MM.1S (cell line): ENCODE measurements around the gene CHST15.

Experiments
- DNase-seq: peaks from one replicate; pipeline ENCODE4 v3.0.0-alpha.2; 2015
- H2AFZ ChIP-seq: fragments of 300-600 bp; sonication (generic); 2 replicates; pipeline ENCODE4 v1.6.0; 2016; ENCODE audit warnings: antibody characterized with exemption, low read length
- H3F3A ChIP-seq: fragments of 300-600 bp; sonication (generic); 2 replicates; pipeline ENCODE4 v1.6.1; 2016; ENCODE audit warnings: mild to moderate bottlenecking, antibody characterized with exemption, low read length, moderate library complexity, mixed read lengths; ENCODE audit not compliant: insufficient read depth
- H3K27ac ChIP-seq: fragments of 300-600 bp; sonication (generic); 2 replicates; pipeline ENCODE4 v1.5.1; 2016; ENCODE audit warnings: mild to moderate bottlenecking, low read length
- H3K27me3 ChIP-seq: fragments of 300-600 bp; sonication (generic); replicated peaks from 2 replicates; pipeline ENCODE4 v1.6.0; 2016; ENCODE audit warnings: low read length; ENCODE audit not compliant: insufficient read depth
- H3K36me3 ChIP-seq: fragments of 300-600 bp; sonication (generic); replicated peaks from 2 replicates; pipeline ENCODE4 v1.6.1; 2016; ENCODE audit warnings: mild to moderate bottlenecking, low read length, mixed read lengths; ENCODE audit not compliant: insufficient read depth
- H3K4me1 ChIP-seq: fragments of 300-600 bp; sonication (generic); 2 replicates; pipeline ENCODE4 v1.6.1; 2016; ENCODE audit warnings: low read length, mixed read lengths
- H3K4me2 ChIP-seq: fragments of 300-600 bp; sonication (generic); 2 replicates; pipeline ENCODE4 v1.6.0; 2016; ENCODE audit warnings: low read depth, low read length
- H3K4me3 ChIP-seq: fragments of 300-600 bp; sonication (generic); 2 replicates; pipeline ENCODE4 v1.5.1; 2016; ENCODE audit warnings: low read length, mixed read lengths
- H3K79me2 ChIP-seq: fragments of 300-600 bp; sonication (generic); 2 replicates; pipeline ENCODE4 v1.6.1; 2016; ENCODE audit warnings: mixed run types, low read length, mixed read lengths
- H3K9ac ChIP-seq: fragments of 300-600 bp; sonication (generic); 2 replicates; pipeline ENCODE4 v1.6.1; 2016; ENCODE audit warnings: low read length, mixed read lengths
- H3K9me2 ChIP-seq: fragments of 300-600 bp; sonication (generic); replicated peaks from 2 replicates; pipeline ENCODE4 v1.6.1; 2016; ENCODE audit warnings: mild to moderate bottlenecking, low read length, mixed read lengths; ENCODE audit not compliant: insufficient read depth
- H3K9me3 ChIP-seq: fragments of 300-600 bp; sonication (generic); replicated peaks from 2 replicates; pipeline ENCODE4 v1.6.1; 2016; ENCODE audit warnings: mild to moderate bottlenecking, low read length, mixed read lengths; ENCODE audit not compliant: insufficient read depth
- H4K20me1 ChIP-seq: fragments of 300-600 bp; sonication (generic); 2 replicates; pipeline ENCODE4 v1.6.1; 2016; ENCODE audit warnings: mild to moderate bottlenecking, low read length, moderate library complexity, mixed read lengths; ENCODE audit not compliant: insufficient read depth
- CTCF ChIP-seq: fragments of 300-600 bp; sonication (generic); IDR thresholded peaks from 2 replicates; pipeline ENCODE4 v1.5.1; 2016; ENCODE audit warnings: antibody characterized with exemption, low read length, mixed read lengths
- EZH2 ChIP-seq: fragments of 300-600 bp; sonication (generic); optimal IDR thresholded peaks from 2 replicates; pipeline ENCODE3; 2017; ENCODE audit warnings: low read depth, mild to moderate bottlenecking, antibody characterized with exemption, low read length, mixed read lengths
- EZH2phosphoT487 ChIP-seq: fragments of 300-600 bp; sonication (generic); IDR thresholded peaks from 2 replicates; pipeline ENCODE4 v1.6.1; 2018; ENCODE audit warnings: antibody characterized with exemption, low read length

Gene CHST15

GRCh38 chr10:124106241-124106879, 13.0 kb upstream of the CHST15 start:
- Histone ChIP-seq H3K4me3 (peak overlapping the region; percentile 62), H3K36me3 (no peaks in the 10 kb centered on the region), H3F3A (peaks cover 26% of the 10 kb centered on the region), H4K20me1 (no peaks in the 10 kb centered on the region), H3K79me2 (peaks cover 18% of the 10 kb centered on the region), H3K27me3 (no peaks in the 10 kb centered on the region), H3K9me2 (no peaks in the 10 kb centered on the region), H3K27ac (peak overlapping the region; percentile 98), H3K9ac (peak overlapping the region; percentile 86), H3K9me3 (no peaks in the 10 kb centered on the region), H3K4me2 (peak overlapping the region; percentile 96), H3K4me1 (peaks cover 46% of the 10 kb centered on the region), H2AFZ (peak overlapping the region; percentile 27)
- TF ChIP-seq EZH2: no peak
- TF ChIP-seq EZH2phosphoT487: no peak
- no peak for TF ChIP-seq CTCF
- peak; percentile 93 for DNase-seq

- H2AFZ ChIP-seq: 0 out of 2 replicates have a peak overlapping the region, but pooled peaks have one; percentile 27
- H3K36me3 ChIP-seq: no peaks in the 10 kb centered on the region
- no peaks in the 10 kb centered on the region for H3K9me2 ChIP-seq
- TF ChIP-seq EZH2 (no peak), CTCF (no peak), EZH2phosphoT487 (no peak)
- no peaks in the 10 kb centered on the region for H3K9me3 ChIP-seq
- H4K20me1 ChIP-seq: no peaks in the 10 kb centered on the region
- peak overlapping the region; percentile 98 for H3K27ac ChIP-seq
- peaks cover 18% of the 10 kb centered on the region for H3K79me2 ChIP-seq
- H3K4me1 ChIP-seq: peaks cover 46% of the 10 kb centered on the region
- H3K27me3 ChIP-seq: no peaks in the 10 kb centered on the region
- H3K4me3 ChIP-seq: peak overlapping the region; percentile 62
- DNase-seq: peak; percentile 73
- H3K9ac ChIP-seq: peak overlapping the region; percentile 86
- peak overlapping the region; percentile 96 for H3K4me2 ChIP-seq
- peaks cover 26% of the 10 kb centered on the region for H3F3A ChIP-seq
Observed at GRCh38 chr10:124105594-124105993, 12.2 kb upstream of the CHST15 start.

GRCh38 chr10:124105045-124105444, 11.6 kb upstream of the CHST15 start:
- Histone ChIP-seq H2AFZ (no peak overlapping the region), H3K27me3 (no peaks in the 10 kb centered on the region), H3K4me3 (peak overlapping the region; percentile 62), H3F3A (peaks cover 26% of the 10 kb centered on the region), H3K4me2 (peak overlapping the region; percentile 96), H3K9me2 (no peaks in the 10 kb centered on the region), H3K27ac (peak overlapping the region; percentile 98), H3K79me2 (peaks cover 18% of the 10 kb centered on the region), H3K9ac (peak overlapping the region; percentile 86), H3K4me1 (peaks cover 46% of the 10 kb centered on the region), H3K9me3 (no peaks in the 10 kb centered on the region), H4K20me1 (no peaks in the 10 kb centered on the region), H3K36me3 (no peaks in the 10 kb centered on the region)
- peak; percentile 46 for DNase-seq
- TF ChIP-seq EZH2phosphoT487 (no peak), EZH2 (no peak), CTCF (peak; percentile 50)
